Stimulated activated CD8-positive, alpha-beta memory T cell treated with anti-CD3 and anti-CD28 coated beads, Interleukin-2, amount 100 ng/mL, for 48 hours (primary cell): ENCODE measurements around the gene PRKAG2.
"Not testable (repeated sequence)": the region's sequence is repeated elsewhere in the genome, so short reads cannot be mapped to it uniquely, and the experiment has no call there.

Source experiments
- DNase-seq, 2 donors: peaks; one replicate each; pipeline ENCODE4 v3.0.0-alpha.2; 2020; ENCODE audit warnings: low read depth in 2 of 2

The PRKAG2 gene

DNA sequence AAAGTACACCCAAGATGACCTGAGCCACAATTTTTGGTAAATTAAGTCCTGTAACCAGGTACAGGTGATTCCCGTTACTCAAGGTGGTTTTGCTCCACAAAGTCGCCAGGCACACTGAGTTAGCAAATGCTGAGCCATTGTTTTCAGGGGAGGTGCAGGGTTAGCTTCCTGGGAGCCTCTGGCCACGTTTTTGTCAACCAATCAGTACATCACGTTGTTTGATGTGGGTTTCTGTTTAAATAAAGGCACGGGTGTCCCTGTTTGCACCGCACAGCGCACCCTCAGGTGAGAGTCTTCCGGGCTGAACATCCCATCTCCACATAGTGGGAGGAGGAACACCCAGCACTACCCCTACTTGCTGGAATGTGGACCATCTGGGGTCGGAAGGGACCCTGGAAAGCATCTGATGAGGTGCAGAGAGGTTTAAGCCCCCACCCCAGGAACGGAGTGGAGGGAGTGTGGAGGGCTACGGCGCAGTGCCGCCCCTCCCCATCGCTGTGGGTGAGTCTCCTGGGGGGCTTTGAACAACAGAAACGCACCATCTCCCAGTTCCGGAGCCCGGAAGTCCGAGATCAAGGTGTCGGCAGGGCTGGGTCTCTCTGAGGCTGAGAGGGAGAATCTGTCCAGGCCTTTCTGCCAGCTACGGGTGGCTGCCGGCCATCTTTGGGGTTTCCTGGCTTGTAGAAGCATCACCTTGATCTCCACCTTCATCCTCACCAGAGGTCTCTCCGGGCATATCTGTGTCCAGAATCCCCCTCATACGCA, 42.5 kb downstream of the PRKAG2 start:
- no peak for DNase-seq

DNA sequence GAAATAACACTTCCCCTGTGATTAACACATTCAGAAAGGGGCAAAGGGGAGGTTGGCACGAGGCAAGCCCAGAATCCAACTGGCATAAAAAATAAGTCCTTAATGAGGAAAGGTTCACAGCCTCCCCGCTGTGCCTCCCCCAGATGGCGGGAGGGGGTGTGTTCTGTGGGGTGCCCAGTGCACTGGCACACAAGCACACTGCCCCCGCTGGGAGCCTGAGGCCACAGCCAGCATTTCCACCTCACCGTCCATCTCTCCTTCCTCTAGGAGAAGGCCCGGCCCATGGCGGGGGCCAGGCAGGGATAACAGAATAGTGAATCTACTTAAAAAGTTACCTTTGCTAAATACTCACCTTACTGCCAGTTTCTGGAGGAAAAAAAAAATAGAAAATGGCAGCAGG, 43.2 kb downstream of the PRKAG2 start:
- DNase-seq, result no peak

DNA sequence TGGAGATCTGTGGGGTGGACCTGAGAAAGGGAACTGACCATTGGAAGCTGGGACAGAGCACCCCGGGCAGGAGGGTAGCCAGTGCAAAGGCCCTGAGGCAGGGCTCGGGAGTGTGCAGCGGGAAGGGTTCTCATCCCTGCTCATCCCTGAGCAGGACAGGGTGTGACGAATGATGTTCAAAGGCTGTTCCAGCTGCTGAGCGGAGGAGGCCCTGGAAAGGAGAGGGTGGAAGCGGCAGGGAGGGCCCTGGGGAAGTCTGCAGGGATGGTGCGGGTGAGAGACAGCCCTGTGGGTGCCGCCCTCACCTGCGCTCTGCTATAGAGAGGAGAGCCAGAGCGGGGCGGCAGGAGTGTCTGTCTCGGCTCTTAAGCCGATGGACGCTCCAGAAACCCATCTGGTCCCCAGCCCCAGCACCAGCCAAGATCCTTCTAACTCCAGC, 43.7 kb downstream of the PRKAG2 start:
- DNase-seq, result no peak

DNA sequence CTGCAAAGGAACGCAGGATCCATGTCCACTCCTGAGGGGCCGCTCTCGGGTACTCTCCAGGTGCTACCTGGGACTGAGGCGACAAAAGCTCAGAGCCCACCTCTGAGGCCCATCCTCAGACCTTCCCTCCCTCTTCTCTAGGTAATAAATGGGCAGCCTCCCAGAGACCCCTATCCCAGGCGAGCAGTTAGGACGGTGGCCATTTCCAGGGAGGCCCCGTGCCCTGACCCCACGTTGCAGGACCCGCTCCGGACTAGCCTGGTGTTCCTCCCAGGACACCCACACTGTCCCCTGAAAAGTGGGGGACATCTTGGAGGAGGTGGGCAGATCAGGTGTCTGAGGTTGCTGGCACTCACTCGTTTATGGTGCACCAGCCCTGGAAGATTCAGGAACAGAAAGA, 44.3 kb downstream of the PRKAG2 start:
- no peak for DNase-seq

DNA sequence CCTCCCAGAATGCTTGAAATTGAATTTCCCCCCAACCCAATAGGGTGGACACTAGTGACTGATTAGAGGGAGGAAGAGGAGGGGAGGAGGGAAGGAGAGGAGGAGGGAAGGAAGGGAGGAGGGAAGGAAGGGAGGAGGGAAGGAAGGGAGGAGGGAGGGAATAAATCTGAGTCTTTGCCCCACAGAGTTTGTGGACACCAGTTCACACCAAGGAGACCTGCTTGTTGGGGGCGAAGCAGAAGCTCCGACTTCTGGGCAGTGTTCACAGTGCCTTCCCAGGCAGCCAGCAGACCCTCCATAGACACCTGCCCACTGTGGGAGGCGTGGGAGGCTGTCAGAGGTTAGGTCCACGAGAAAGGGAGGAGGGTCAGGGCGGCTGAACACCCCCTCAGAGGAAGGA, 44.8 kb downstream of the PRKAG2 start:
- DNase-seq, result no peak

DNA sequence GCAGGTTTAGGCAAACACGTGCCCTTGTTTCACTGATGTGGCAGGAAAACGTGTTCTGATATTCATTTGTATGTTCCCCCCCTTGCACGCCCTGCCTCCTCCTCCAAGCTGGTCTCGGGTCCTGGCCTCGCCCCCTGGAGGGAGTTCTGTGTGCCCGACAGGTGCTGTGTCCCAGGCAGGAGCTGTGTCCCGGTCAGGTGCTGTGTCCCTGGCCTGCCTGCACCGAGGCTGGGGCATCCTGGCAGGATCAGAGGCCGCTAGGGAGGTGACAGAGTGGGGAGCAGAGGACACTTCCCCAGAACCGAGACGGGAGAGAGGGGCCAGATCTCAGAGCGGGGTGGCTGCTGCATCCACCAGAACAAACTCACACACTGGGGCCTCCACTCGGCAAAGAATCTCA, 45.3 kb downstream of the PRKAG2 start:
- no peak for DNase-seq

DNA sequence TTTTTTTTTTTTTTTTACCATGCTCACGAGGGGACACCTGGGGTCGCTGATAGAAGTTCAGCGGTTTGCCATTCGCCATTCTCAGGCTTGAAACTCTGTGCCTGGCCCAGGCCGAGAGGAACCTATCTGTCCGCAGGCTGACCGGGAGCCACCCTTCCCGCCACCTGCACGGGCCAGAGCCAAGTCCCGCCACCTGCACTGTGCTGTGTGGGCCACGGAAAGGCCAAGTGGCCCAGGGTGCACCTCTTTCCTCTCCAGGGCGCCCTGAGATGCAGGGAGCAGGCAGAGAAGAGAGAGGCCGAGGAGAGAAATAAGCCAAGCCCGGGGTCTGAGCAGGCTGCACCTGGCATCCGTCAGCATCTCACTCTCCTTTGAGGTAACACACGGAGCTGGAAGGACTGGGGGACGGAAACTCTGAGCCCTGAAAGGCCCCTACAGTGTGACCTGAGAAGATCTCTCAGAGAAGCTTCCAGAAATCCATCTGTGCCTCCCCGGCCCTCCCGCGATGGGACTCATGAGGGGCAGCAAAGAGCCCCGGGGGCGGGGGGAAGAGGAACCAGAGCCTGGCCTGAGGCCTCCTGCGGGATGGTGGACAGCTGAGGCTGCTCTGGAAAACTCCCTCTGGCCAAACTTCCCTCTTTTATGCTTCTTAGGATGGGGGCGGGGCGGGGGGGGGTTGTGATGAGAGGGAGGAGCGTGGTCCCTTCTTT, 46.6 kb downstream of the PRKAG2 start:
- no peak for DNase-seq

DNA sequence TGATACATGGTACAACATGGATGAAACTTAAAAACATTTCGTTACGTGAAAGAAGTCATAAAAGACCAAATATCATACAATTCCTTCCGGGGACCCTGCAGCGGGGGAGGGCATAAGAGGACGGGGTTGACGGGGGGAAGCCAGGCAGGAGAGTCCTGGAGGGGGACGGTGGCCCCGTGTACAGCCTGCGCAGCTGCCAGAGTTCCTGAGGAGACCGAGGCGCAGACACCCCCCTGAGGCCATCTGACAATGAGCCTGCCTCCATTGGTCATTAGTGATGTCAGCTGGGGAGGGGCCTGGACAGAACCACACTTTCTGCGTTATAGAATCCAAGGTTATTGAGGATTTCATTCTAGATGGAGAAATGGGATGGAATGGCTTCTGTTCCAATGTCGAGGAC, 47.2 kb downstream of the PRKAG2 start:
- DNase-seq, result no peak

DNA sequence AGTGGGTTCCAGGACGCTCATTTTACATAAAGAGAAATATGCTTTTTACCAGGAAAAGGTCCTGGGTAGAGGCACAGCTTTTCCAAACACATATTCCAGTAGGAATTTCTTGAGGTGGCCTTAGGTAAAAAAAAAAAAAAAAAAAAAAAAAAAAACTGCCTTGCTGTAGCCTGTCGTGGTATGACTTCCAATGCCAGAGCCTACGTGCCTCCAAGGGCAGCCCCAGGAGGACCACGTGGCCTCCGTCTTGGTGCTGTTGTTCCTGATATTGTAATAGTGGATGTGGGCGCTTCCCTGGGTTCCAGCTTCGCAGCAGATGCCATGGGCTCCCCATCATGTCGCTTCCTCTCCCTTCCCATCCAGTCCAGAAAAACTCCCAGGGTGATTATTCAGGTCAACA, 49.3 kb downstream of the PRKAG2 start:
- no peak for DNase-seq

DNA sequence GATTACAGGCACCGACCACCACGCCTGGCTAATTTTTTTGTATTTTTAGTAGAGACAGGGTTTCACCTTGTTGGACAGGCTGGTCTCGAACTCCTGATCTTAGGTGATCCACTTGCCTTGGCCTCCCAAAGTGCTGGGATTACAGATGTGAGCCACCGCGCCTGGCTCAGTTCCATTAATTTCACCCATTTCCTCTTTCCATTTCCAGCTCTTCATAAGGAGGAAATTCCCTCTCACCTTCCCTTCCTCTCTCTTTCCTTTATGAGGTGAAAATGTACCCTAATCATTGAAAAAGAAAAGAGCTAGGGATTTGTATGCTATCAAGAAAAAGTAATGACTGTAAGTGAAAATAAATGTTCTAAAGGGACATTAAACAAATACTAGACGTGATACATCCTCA, 50.6 kb downstream of the PRKAG2 start:
- not testable (repeated sequence) for DNase-seq

DNA sequence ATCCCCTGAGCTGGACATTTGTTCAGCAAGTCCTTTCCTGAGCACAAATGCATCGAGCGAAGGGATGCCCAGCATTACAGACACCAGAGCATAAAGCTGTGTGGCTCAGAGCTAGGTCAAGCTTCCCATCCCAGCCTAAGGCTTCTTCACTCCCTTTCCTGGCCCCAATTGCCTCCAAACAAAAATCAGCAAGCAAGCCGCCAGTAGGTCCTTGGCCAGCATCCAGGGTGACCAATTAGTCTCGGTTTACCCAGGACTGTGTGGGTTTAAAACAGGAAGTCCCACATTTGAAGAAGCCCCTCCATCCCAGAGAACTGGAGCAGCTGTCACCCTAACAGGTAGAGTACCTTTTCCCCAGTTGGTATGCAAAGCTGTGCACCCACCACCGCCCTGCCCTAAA, 51.2 kb downstream of the PRKAG2 start:
- DNase-seq, result no peak

DNA sequence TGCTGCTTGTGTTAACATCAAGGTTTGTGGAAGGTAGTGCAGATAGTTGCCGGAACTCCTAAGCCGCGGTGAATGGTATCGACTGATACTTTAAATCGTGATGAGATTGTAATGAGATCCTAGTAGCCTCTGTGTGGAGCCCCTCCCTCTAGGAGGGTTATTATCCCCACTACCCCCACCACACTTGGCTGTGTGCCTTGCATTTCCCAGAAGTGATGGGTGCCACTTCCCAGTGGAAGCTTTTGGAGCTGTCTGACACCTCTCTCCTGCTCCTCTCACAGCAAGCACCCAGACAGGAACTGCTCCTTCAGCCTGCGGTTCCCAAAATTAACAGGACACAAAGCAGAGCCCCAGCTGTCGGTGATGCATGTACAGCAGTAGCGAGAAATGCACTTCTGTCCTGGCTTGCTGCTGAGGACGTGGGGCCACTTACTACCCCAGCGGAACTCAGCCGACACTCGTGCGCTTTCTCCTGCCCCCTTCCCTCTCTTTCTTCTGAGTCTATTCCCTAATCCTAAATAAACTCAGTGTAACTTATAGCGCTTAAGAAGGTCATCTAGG, 52.5 kb downstream of the PRKAG2 start:
- DNase-seq, result no peak

DNA sequence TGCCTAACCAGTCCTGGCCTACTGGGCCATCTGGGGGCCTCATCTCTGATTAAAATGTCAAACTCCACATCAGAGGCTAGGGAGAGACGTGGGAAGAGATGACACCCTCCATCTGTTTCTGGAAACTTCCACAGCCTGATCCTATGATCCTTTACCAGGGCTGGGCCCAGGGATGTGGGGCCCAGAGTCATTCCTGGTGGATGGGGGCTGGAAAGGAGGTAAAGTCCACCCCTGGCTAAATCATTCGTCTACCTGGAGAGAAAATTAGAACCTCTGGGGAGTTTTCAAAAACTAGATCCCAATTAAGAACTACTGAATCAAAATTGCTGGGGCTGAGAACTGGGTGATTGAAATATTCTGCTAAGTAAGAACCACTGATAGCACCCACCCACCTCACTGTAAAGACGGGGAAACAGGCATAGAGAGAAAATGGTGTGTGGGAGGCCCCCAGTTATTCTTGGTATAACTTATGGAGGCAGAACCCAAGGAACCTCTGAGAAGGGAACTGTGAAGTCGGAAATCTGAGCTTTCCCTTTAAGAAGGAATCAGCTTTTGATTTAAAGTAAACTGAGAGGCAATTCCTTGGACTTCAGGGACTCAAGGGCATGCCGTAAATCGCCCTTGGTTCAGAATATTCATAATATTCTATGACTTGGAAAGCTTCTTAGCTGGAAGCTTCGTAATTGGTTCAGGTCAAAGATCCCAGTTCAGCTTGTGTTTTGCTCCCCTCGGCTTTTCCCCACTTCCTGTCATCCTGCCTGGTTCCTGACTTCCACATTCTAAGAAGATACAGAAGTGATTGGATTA, 53.1 kb downstream of the PRKAG2 start:
- no peak for DNase-seq

DNA sequence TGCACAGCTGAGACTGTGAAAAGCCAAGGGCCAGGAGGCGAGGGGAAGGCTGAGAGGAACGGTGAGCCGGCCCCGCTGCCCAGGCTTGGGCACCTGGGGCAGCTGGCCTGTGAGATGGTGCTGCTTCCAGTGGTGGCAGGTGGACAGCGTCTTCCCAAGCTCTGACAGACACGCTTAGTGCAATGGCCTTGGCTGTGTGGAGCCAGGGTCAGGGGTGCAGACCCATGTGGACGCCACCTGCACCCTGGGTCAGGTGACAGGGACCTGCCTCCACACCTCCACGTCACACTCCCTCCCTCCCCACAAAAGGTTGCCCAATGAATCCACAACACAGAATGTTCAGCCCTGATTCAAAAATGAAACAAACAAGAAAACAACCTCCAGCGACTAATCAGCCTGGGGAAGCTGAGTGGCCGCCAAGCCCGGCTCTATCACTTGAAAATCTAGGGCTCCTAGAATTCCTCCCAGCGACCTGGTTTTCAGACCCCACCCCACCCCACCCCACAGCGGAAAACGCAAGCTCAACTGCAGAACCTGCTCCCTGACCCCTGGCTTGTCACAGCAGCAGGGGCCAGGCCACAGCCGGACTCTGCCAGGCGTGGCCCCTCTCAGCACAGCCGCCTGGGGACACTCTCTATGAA, 54.3 kb downstream of the PRKAG2 start:
- no peak for DNase-seq

DNA sequence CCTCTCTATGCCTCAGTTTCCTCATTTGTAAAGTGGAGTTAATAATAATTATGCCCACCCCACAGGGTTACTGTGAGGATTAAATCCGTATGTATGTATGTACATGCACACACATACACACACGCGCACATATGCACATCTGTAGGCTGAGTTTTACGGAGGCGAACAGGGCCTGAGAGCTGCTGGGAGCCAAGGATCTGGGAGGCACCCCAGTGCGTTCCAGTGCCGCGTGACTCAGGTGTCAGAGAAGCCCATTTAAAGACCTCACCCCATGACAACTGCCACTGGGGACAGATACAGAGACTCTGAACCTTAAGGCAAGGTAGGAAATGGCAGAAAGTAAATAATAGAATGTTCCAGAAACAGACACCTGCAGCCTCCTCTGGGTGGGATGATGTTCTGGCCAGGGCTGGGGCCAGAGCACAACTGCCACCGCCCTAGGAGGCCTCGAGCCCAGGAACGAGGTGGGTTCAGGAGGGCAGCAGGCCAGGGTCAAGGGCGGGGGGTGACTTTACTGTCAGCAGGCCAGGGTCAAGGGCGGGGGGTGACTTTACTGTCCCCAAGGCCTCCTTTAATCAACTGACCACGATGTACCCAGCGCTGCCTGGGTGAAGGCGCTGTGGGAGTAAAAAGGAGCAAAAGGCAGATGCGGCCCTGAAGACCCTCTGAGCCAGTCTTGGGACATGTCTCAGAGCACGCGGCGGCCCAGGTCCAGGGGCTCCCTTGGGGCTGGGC, 54.9 kb downstream of the PRKAG2 start:
- no peak for DNase-seq

DNA sequence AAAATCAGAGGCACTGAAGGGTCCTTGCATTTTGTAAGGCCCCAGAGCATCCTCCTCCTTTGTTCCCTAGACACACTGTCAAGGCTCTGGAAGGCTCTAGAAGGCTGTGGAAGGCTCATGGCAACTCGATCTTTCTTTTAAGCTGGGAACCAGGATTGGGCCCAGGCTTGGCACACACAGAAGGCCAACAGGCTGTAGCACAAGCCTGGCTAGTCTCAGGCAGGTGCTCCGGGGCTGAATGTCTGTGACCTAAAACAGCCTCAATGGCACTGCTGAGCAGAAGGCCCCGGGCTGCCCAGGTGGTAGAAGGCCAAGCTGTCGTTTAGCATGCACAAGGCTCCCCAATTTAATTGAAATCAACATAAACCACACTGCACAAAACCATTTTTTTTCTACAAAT, 55.7 kb downstream of the PRKAG2 start:
- no peak for DNase-seq

DNA sequence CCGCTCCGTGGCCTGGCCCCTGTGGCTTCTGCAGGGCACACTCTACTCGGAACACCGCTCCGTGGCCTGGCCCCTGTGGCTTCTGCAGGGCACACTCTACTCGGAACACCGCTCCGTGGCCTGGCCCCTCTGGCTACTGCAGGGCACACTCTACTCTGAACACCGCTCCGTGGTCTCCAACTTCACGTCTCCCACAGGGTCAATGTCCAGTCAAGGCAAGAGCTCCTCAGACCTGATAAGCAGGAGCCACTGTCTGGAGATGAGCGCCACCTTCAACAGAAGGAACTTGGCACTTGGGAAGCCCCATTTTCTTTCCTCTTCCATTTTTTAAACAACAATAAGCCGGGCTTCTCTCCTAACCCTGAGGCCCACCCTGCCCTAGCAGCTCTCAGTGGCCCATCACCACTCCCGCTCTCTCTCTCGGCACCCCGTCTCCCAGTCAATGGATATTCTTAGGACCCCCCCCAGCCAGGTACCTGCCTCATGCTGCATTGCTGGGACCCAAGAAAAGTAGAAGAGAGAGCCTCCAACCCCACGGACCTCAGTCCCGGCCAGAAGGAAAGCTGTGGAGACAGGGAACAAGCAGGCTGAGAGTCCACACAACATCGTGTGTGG, 56.3 kb downstream of the PRKAG2 start:
- DNase-seq, result no peak

DNA sequence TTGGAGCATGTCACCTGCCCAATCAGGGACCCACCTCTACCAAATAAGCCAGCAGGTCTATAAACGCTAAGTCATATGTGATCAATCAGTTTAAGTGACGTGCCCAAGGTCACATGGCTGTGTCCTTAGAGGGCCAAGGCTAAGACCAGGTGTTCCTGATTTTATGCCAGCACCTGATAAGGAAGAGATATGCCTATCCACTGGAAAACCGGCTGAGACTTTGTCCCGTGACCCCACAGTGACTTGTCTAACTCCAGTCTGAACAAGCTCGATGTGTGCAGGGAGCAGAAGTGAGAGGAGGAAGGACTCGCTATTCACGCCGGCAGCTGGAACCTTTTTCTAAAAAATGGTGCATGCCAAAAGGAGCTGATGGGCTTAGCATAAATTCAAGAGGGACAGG, 57.0 kb downstream of the PRKAG2 start:
- no peak for DNase-seq

DNA sequence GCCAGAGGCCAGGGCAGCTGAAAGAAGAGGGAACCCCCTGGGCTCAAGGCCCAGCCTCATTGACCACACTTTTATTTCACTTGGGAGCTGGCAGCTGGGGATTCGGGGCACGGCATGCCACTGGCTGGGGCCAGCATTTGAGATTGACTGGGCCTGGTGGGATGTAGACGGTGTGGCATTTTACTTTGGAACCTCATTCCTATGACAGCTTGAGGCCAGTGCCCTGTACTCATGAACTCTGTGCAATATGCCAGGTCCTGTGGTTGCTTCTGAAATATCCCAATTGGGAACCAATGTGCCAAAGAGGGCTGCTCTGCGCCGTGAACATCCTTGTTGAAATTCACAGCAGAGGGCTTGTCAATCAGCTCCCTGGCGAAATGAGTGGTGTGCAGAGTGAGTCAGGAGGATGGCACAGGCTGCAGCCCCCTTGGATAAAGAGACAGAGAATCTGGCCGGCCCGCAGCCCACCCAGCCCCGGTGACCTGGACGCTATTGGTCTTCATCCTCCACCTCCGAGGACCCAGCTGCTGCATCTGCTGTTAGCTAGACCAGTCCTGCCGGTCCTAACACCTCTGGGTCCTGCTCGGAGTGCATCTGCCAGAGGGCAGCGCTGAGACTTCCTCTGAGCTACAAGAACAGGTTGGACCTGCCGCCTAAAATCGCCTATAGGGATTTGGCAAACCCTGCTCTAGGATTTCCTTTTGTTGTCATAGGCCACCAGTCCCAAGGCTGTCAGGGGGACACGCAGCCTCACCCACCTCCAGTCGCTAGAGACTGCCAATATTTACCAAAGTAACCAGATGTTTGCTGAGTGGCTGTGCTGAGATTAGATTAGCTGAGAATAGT, 58.0 kb downstream of the PRKAG2 start:
- DNase-seq, result no peak
